ENCODE measurements around the gene RABEPK.

DNA sequence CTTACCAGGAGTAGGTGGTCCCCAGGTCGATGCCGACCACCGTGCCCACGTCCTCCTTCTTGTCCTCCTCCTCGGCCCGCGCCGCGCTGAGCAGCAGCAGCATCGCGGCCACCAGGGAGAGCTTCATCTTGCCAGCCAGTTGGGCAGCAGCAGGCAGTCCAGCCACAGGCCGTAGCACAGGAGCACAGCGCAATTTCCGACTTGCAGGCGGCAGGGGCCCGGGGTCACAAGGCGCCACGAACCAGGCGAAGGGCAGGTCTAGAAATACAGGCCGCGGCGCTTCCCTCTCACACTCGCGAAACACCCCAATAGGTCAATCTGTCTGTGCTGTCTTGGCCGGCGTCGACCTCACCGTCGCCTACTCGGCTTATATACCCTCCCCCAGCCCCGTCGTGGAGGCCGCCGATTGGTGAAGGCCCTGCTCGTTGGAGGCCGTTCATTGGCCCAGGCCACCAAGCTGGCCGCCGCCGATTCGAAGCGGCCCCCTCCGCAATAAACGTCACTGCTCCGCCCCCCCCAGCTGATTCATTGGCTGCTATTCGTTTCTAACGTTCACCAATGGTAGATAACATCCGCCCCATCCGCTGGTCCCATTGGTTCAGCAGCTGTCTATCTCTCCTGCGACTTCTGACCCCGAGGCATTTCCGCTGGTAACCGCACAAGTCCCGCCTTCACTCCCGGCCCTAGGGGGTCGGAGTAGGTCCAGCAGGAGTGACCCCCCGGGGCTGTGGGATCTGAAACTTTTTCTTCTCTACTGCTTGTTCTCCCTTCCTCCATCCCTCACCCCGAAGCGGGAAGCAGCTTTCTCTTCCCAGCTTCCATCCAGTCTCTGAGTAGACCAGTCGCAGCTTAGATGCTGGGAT, 40.9 kb downstream of the RABEPK start, which contains the start of gene HSPA5:
- TF ChIP-seq, protein P1, sequence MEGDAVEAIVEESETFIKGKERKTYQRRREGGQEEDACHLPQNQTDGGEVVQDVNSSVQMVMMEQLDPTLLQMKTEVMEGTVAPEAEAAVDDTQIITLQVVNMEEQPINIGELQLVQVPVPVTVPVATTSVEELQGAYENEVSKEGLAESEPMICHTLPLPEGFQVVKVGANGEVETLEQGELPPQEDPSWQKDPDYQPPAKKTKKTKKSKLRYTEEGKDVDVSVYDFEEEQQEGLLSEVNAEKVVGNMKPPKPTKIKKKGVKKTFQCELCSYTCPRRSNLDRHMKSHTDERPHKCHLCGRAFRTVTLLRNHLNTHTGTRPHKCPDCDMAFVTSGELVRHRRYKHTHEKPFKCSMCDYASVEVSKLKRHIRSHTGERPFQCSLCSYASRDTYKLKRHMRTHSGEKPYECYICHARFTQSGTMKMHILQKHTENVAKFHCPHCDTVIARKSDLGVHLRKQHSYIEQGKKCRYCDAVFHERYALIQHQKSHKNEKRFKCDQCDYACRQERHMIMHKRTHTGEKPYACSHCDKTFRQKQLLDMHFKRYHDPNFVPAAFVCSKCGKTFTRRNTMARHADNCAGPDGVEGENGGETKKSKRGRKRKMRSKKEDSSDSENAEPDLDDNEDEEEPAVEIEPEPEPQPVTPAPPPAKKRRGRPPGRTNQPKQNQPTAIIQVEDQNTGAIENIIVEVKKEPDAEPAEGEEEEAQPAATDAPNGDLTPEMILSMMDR (IDR thresholded peaks at IDR 0.05 in 2 of 3, conservative IDR thresholded peaks at IDR 0.05 in 1 of 3; ENCODE audit: control insufficient read depth in 2 of 3, extremely low read depth in 1 of 3, insufficient read depth in 1 of 3, low read depth in 3 of 3, low read length in 3 of 3) = 0 out of 6 replicates have a peak, but pooled peaks of 1 of the 3 experiments have one; percentile 2
- TF ChIP-seq, protein P2, sequence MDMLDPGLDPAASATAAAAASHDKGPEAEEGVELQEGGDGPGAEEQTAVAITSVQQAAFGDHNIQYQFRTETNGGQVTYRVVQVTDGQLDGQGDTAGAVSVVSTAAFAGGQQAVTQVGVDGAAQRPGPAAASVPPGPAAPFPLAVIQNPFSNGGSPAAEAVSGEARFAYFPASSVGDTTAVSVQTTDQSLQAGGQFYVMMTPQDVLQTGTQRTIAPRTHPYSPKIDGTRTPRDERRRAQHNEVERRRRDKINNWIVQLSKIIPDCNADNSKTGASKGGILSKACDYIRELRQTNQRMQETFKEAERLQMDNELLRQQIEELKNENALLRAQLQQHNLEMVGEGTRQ (IDR thresholded peaks at IDR 0.05; ENCODE audit: borderline replicate concordance, low read depth, low read length) = no peak
